A673 (cell line): ENCODE results near the gene ACVR1B.

Experiments used
- CTCF ChIP-seq: fragments of 300-800, 200-600 bp; sonication (generic); conservative IDR thresholded peaks from 2 replicates; pipeline ENCODE4 v1.5.1; 2017; ENCODE audit warnings: low read depth, mild to moderate bottlenecking, antibody characterized with exemption, low read length, moderate library complexity, mixed read lengths
- EZH2 ChIP-seq: fragments of 200-600 bp; sonication (generic); IDR thresholded peaks from 2 replicates; pipeline ENCODE4 v1.6.1; 2017; ENCODE audit warnings: borderline replicate concordance, low read depth, mild to moderate bottlenecking, mixed read lengths, antibody characterized with exemption, low read length; ENCODE audit not compliant: poor library complexity, severe bottlenecking

- TF ChIP-seq CTCF (0 out of 2 replicates have a peak, but pooled peaks have one; percentile 26), EZH2 (no peak)
Measured at GRCh38 chr12:52037248-52037861, 85.9 kb downstream of the ACVR1B start.
